Pancreas (tissue), 10 donors: ENCODE data around the gene MICB. TPM values are rescaled to one million over a fixed set of nuclear protein-coding genes. Genes with fewer than 3 reads are reported as not detected.
A peak's percentile ranks its signal among the peaks of the same experiment; 100 is the strongest.

Experiments used
- ATAC-seq, 4 donors: fragments of 200-7000 bp; cut with Tn5 transposase; one replicate each; pipeline versions ENCODE4 v1.8.0 to v1.9.1; 2020; ENCODE audit warnings: mild to moderate bottlenecking in 4 of 4, moderate library complexity in 4 of 4
- DNase-seq, 6 donors: peaks; one replicate each; pipeline ENCODE4 v3.0.0-alpha.2; 2020
- FAIRE-seq: peaks from 2 replicates; lab custom pipeline; 2012; peaks lifted over from hg19 to GRCh38; lab: Jason Lieb, UNC
- H3K27ac ChIP-seq, 4 donors: fragments of 200-600 bp; sonication (generic); 1 replicate in 3 of 4; 2 replicates in 1 of 4; pipeline versions ENCODE4 v1.5.0 to v1.8.0; 2020
- H3K27me3 ChIP-seq, 4 donors: fragments of 200-600 bp; one replicate each; pipeline ENCODE4 v1.8.0; 2021
- H3K36me3 ChIP-seq, 3 donors: fragments of 200-600 bp; sonication (generic) in 1 of 3; one replicate each; pipeline versions ENCODE4 v1.5.0 to v1.8.0; 2020 to 2021
- H3K4me1 ChIP-seq, 3 donors: fragments of 200-600 bp; one replicate each; pipeline ENCODE4 v1.8.0; 2021
- H3K4me3 ChIP-seq, 4 donors: fragments of 200-600 bp; sonication (generic) in 2 of 4; one replicate each; pipeline versions ENCODE4 v1.5.0 to v1.8.0; 2020 to 2021
- H3K9me3 ChIP-seq, 4 donors: fragments of 200-600 bp; one replicate each; pipeline ENCODE4 v1.8.0; 2021
- CTCF ChIP-seq, 4 donors: fragments of 200-600 bp; sonication (generic) in 3 of 4; IDR thresholded peaks; one replicate each; pipeline versions ENCODE4 v1.5.0 to v1.8.0; 2021; ENCODE audit warnings: antibody characterized with exemption in 4 of 4
- WGBS, 2 donors: extraction: QIAGEN DNeasy Blood & Tissue Kit; methylation state at CpG; one replicate each; pipeline ENCODE4 v1.1.7; 2013; 5-methylcytosine and 5-hydroxymethylcytosine counted together
- intact Hi-C, 3 donors: fragments of 100-400 bp; cut with DNase I; formaldehyde crosslinking; loops; one replicate each; pipeline versions ENCODE4 v1.11.1 to v1.14.2; 2022
- polyA plus RNA-seq, 2 donors: library from polyadenylated mRNA; stranded (reverse); fragments of 200-250 nt; gene quantifications; one replicate each; pipeline ENCODE4 v1.2.3, GENCODE V29; 2013
- total RNA-seq, 6 donors: library from RNA; stranded (reverse); fragmentation: NEBNext Ultra II Directional in 4 of 6; extraction: Animal tissue kit (Norgen Biotek cat#: 25700) in 4 of 6; gene quantifications; one replicate each; pipeline versions ENCODE4 v1.2.1 to v1.2.4, GENCODE V29; 2021 to 2023
- donor health status: healthy with polysubstance abuse.
- donor health status: DM: no; HTN: no; CAD: no; lungs with moderate emphysema.
- donor health status: DM: no; HTN: no; CAD: no.
- donor health status: control.
- donor health status: control.
- donor health status: Bipolar disorder and iron deficiency.
- donor health status: DM: yes; HTN: yes; CAD: no.
- donor health status: DM: no; HTN: no; CAD: no.
- donor health status: DM: no; HTN: no; CAD: no.
- donor health status: DM: yes; HTN: yes; CAD: no.

The MICB gene
- total and polyA plus RNA-seq, 8 donors: 0.23 to 1.7 (median 0.51) TPM

GRCh38 chr6:31470801-31471200 lies 27.1 kb upstream of the MICB start:
- intact Hi-C loops: no loop called here
- H3K4me3 ChIP-seq: no peak overlapping the region
- DNase-seq (no peak), ATAC-seq (no peak), FAIRE-seq (no peak)
- no peaks in the 10 kb centered on the region for H3K9me3 ChIP-seq
- WGBS, 2 donors: 50 to 70% methylated on average over 2 of the region's 2 CpGs
- no peak overlapping the region for H3K27ac ChIP-seq
- no peaks in the 10 kb centered on the region for H3K36me3 ChIP-seq
- no peak for TF ChIP-seq CTCF (IDR thresholded peaks at IDR 0.05)
- H3K27me3 ChIP-seq: no peaks in the 10 kb centered on the region
- H3K4me1 ChIP-seq: no peaks in the 10 kb centered on the region

- DNase-seq: no peak
- 62 to 80% methylated on average over 2 of the region's 2 CpGs for WGBS, 2 donors
- intact Hi-C loops: no loop called here
- Histone ChIP-seq H3K36me3 (no peaks in the 10 kb centered on the region), H3K4me1 (no peaks in the 10 kb centered on the region), H3K9me3 (no peaks in the 10 kb centered on the region), H3K27me3 (no peaks in the 10 kb centered on the region), H3K4me3 (no peak overlapping the region), H3K27ac (no peak overlapping the region)
- no peak for FAIRE-seq
- TF ChIP-seq CTCF (IDR thresholded peaks at IDR 0.05): no peak
- ATAC-seq: no peak
Measured at GRCh38 chr6:31471711-31472110, 26.2 kb upstream of the MICB start.

- TF ChIP-seq CTCF (IDR thresholded peaks at IDR 0.05): no peak
- no peak for DNase-seq
- Histone ChIP-seq H3K4me3 (no peak overlapping the region), H3K9me3 (no peaks in the 10 kb centered on the region), H3K27me3 (no peaks in the 10 kb centered on the region), H3K4me1 (no peaks in the 10 kb centered on the region), H3K36me3 (no peaks in the 10 kb centered on the region), H3K27ac (no peak overlapping the region)
- intact Hi-C loops: no loop called here
- no peak for ATAC-seq
- FAIRE-seq: no peak
- WGBS, 2 donors: 72 to 96% methylated on average over 2 of the region's 2 CpGs
Measured at GRCh38 chr6:31472259-31472658, 25.7 kb upstream of the MICB start.

GRCh38 chr6:31473244-31473643 lies 24.7 kb upstream of the MICB start:
- no peaks in the 10 kb centered on the region for H3K4me1 ChIP-seq
- intact Hi-C loops: no loop called here
- DNase-seq (no peak), ATAC-seq (no peak), FAIRE-seq (no peak)
- no peak for TF ChIP-seq CTCF (IDR thresholded peaks at IDR 0.05)
- H3K9me3 ChIP-seq: no peaks in the 10 kb centered on the region
- H3K27me3 ChIP-seq: no peaks in the 10 kb centered on the region
- H3K27ac ChIP-seq: no peak overlapping the region
- no peak overlapping the region for H3K4me3 ChIP-seq
- no peaks in the 10 kb centered on the region for H3K36me3 ChIP-seq
- WGBS, 2 donors: 57 to 67% methylated on average over 4 of the region's 4 CpGs

GRCh38 chr6:31473780-31474761 lies 23.9 kb upstream of the MICB start:
- WGBS, 2 donors: 74 to 79% methylated on average over 8 of the region's 8 CpGs
- H3K27ac ChIP-seq: no peak overlapping the region
- ATAC-seq: peak in 1 of 4 donors; percentile 46
- no peak for FAIRE-seq
- no peaks in the 10 kb centered on the region for H3K36me3 ChIP-seq
- no peaks in the 10 kb centered on the region for H3K27me3 ChIP-seq
- DNase-seq: peak in 1 of 6 donors; percentile 10
- no peaks in the 10 kb centered on the region for H3K9me3 ChIP-seq
- no peaks in the 10 kb centered on the region for H3K4me1 ChIP-seq
- H3K4me3 ChIP-seq: no peak overlapping the region
- intact Hi-C loops: no loop called here
- no peak for TF ChIP-seq CTCF (IDR thresholded peaks at IDR 0.05)
